IPS-18a (cell line): ENCODE measurements around the gene SH3TC1.

Experiments used
- H3K27ac ChIP-seq: one replicate; pipeline ENCODE4 v1.5.1; 2013; ENCODE audit warnings: low read length
- H3K27me3 ChIP-seq: one replicate; pipeline ENCODE4 v1.6.1; 2013; ENCODE audit warnings: mild to moderate bottlenecking, low read length; ENCODE audit not compliant: control insufficient read depth, insufficient read depth
- H3K36me3 ChIP-seq: one replicate; pipeline ENCODE4 v1.6.1; 2013; ENCODE audit warnings: low read depth, low read length; ENCODE audit not compliant: control insufficient read depth
- H3K4me1 ChIP-seq: one replicate; pipeline ENCODE4 v1.6.1; 2013; ENCODE audit warnings: low read depth, low read length; ENCODE audit not compliant: control insufficient read depth
- H3K4me3 ChIP-seq: one replicate; pipeline ENCODE4 v1.5.1; 2013; ENCODE audit warnings: low read length
- H3K9ac ChIP-seq: one replicate; pipeline ENCODE4 v1.6.1; 2013; ENCODE audit warnings: mild to moderate bottlenecking, low read length, moderate library complexity
- H3K9me3 ChIP-seq: one replicate; pipeline ENCODE4 v1.6.1; 2013; ENCODE audit warnings: low read depth, low read length; ENCODE audit not compliant: control insufficient read depth

SH3TC1 gene

GRCh38 chr4:8283161-8283560 lies 84.1 kb downstream of the SH3TC1 start:
- Histone ChIP-seq H3K9me3 (no peaks in the 10 kb centered on the region), H3K27ac (no peak overlapping the region), H3K4me3 (no peak overlapping the region), H3K36me3 (no peaks in the 10 kb centered on the region), H3K27me3 (no peaks in the 10 kb centered on the region), H3K4me1 (no peaks in the 10 kb centered on the region), H3K9ac (no peak overlapping the region)

GRCh38 chr4:8283631-8284121 lies 84.6 kb downstream of the SH3TC1 start:
- Histone ChIP-seq H3K9ac (no peak overlapping the region), H3K9me3 (no peaks in the 10 kb centered on the region), H3K4me1 (no peaks in the 10 kb centered on the region), H3K36me3 (no peaks in the 10 kb centered on the region), H3K27ac (no peak overlapping the region), H3K4me3 (no peak overlapping the region), H3K27me3 (no peaks in the 10 kb centered on the region)

- Histone ChIP-seq H3K27me3 (no peaks in the 10 kb centered on the region), H3K27ac (no peak overlapping the region)
Observed at GRCh38 chr4:8284391-8284790, 85.3 kb downstream of the SH3TC1 start.

GRCh38 chr4:8285143-8285975 lies 86.3 kb downstream of the SH3TC1 start:
- no peak overlapping the region for H3K9ac ChIP-seq
- no peaks in the 10 kb centered on the region for H3K9me3 ChIP-seq
- H3K27ac ChIP-seq: no peak overlapping the region
- H3K27me3 ChIP-seq: no peaks in the 10 kb centered on the region
- no peak overlapping the region for H3K4me3 ChIP-seq
- no peaks in the 10 kb centered on the region for H3K4me1 ChIP-seq
- no peaks in the 10 kb centered on the region for H3K36me3 ChIP-seq

More at GRCh38 chr4:8284391-8284790, 85.3 kb downstream of the SH3TC1 start:
- Histone ChIP-seq H3K36me3 (no peaks in the 10 kb centered on the region), H3K4me3 (no peak overlapping the region), H3K4me1 (no peaks in the 10 kb centered on the region), H3K9ac (no peak overlapping the region), H3K9me3 (no peaks in the 10 kb centered on the region)

GRCh38 chr4:8285976-8286718 lies 87.1 kb downstream of the SH3TC1 start:
- Histone ChIP-seq H3K36me3 (no peaks in the 10 kb centered on the region), H3K27me3 (no peaks in the 10 kb centered on the region), H3K9ac (no peak overlapping the region), H3K4me3 (no peak overlapping the region), H3K27ac (no peak overlapping the region), H3K4me1 (no peaks in the 10 kb centered on the region), H3K9me3 (no peaks in the 10 kb centered on the region)

- Histone ChIP-seq H3K27me3 (no peaks in the 10 kb centered on the region), H3K36me3 (no peaks in the 10 kb centered on the region), H3K27ac (no peak overlapping the region), H3K4me1 (no peaks in the 10 kb centered on the region), H3K9ac (no peak overlapping the region), H3K4me3 (no peak overlapping the region), H3K9me3 (no peaks in the 10 kb centered on the region)
Observed at GRCh38 chr4:8286719-8287342, 87.7 kb downstream of the SH3TC1 start.

- Histone ChIP-seq H3K9me3 (no peaks in the 10 kb centered on the region), H3K9ac (no peak overlapping the region), H3K4me3 (no peak overlapping the region), H3K4me1 (no peaks in the 10 kb centered on the region), H3K27ac (no peak overlapping the region), H3K36me3 (no peaks in the 10 kb centered on the region), H3K27me3 (no peaks in the 10 kb centered on the region)
Observed at GRCh38 chr4:8287343-8288280, 88.5 kb downstream of the SH3TC1 start.

GRCh38 chr4:8289151-8289750 lies 90.2 kb downstream of the SH3TC1 start:
- no peaks in the 10 kb centered on the region for H3K36me3 ChIP-seq
- H3K27me3 ChIP-seq: no peaks in the 10 kb centered on the region
- H3K27ac ChIP-seq: no peak overlapping the region
- no peaks in the 10 kb centered on the region for H3K4me1 ChIP-seq
- H3K4me3 ChIP-seq: no peak overlapping the region
- no peaks in the 10 kb centered on the region for H3K9me3 ChIP-seq
- H3K9ac ChIP-seq: no peak overlapping the region

- no peak overlapping the region for H3K4me3 ChIP-seq
Observed at GRCh38 chr4:8289956-8290700, 91.0 kb downstream of the SH3TC1 start.

GRCh38 chr4:8290701-8290970 lies 91.5 kb downstream of the SH3TC1 start:
- no peak overlapping the region for H3K9ac ChIP-seq
- no peak overlapping the region for H3K4me3 ChIP-seq

More at GRCh38 chr4:8289956-8290700, 91.0 kb downstream of the SH3TC1 start:
- Histone ChIP-seq H3K9ac (no peak overlapping the region), H3K36me3 (no peaks in the 10 kb centered on the region), H3K27ac (no peak overlapping the region), H3K27me3 (no peaks in the 10 kb centered on the region), H3K9me3 (no peaks in the 10 kb centered on the region), H3K4me1 (no peaks in the 10 kb centered on the region)

More at GRCh38 chr4:8290701-8290970, 91.5 kb downstream of the SH3TC1 start:
- H3K9me3 ChIP-seq: no peaks in the 10 kb centered on the region
- no peak overlapping the region for H3K27ac ChIP-seq
- no peaks in the 10 kb centered on the region for H3K27me3 ChIP-seq
- no peaks in the 10 kb centered on the region for H3K36me3 ChIP-seq
- H3K4me1 ChIP-seq: no peaks in the 10 kb centered on the region
